ENCODE results near the gene FBXW4.

DNA sequence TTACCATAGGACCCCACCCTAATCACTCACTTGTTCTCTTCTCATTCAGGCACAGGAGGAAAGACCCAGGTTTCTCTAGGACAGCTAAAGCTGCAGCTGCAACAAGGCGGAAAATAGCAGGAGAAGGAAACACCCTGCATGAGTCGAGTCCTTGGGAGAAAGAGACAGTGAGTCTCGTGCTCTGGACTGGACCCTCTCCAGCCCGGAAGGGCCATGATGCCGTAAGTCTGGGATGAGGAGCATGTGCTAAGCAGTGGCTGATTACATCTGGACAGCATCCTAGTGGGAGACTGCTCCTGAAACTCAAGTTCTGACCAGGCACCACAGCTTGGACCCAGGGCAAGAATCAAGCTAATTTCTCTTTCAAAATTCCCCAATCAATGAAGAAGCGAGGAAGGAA lies 39.4 kb downstream of the FBXW4 start:
- TF ChIP-seq, protein P1, sequence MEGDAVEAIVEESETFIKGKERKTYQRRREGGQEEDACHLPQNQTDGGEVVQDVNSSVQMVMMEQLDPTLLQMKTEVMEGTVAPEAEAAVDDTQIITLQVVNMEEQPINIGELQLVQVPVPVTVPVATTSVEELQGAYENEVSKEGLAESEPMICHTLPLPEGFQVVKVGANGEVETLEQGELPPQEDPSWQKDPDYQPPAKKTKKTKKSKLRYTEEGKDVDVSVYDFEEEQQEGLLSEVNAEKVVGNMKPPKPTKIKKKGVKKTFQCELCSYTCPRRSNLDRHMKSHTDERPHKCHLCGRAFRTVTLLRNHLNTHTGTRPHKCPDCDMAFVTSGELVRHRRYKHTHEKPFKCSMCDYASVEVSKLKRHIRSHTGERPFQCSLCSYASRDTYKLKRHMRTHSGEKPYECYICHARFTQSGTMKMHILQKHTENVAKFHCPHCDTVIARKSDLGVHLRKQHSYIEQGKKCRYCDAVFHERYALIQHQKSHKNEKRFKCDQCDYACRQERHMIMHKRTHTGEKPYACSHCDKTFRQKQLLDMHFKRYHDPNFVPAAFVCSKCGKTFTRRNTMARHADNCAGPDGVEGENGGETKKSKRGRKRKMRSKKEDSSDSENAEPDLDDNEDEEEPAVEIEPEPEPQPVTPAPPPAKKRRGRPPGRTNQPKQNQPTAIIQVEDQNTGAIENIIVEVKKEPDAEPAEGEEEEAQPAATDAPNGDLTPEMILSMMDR (IDR thresholded peaks at IDR 0.05; ENCODE audit: poor library complexity) = no peak
- no peak for TF ChIP-seq EZH2phosphoT487 (IDR thresholded peaks at IDR 0.05; ENCODE audit: low read depth, severe bottlenecking, unreplicated experiment)
- no peak for TF ChIP-seq EZH2 (IDR thresholded peaks at IDR 0.05; ENCODE audit: borderline replicate concordance)

Measured in hepatocyte (in vitro differentiated cells).